CD14-positive monocyte (primary cell): ENCODE data around the gene LRP1-AS. TPM values are rescaled to one million over a fixed set of nuclear protein-coding genes. Genes with fewer than 3 reads are reported as not detected.

Experiments
- DNase-seq, 3 donors: peaks; one replicate each; pipeline ENCODE4 v3.0.0-alpha.2; 2011 to 2022
- H2AFZ ChIP-seq: 2 replicates; pipeline ENCODE4 v1.6.0; 2012; ENCODE audit warnings: mild to moderate bottlenecking, low read depth, low read length, inconsistent platforms; ENCODE audit not compliant: insufficient read depth, poor library complexity, severe bottlenecking
- H3K27ac ChIP-seq, 2 donors: 1 replicate in 1 of 2; 2 replicates in 1 of 2; pipeline ENCODE4 v1.5.1; 2012 to 2013; ENCODE audit warnings: low read length in 2 of 2, control low read depth in 1 of 2, inconsistent platforms in 1 of 2, low read depth in 1 of 2, mild to moderate bottlenecking in 1 of 2
- H3K27me3 ChIP-seq, 2 donors: one replicate each; pipeline versions ENCODE4 v1.6.0 to v1.6.1; 2011 to 2013; ENCODE audit warnings: low read length in 2 of 2; ENCODE audit not compliant: control insufficient read depth in 2 of 2, insufficient read depth in 2 of 2
- H3K36me3 ChIP-seq, 2 donors: replicated peaks in 1 of 2; 1 replicate in 1 of 2; 2 replicates in 1 of 2; pipeline versions ENCODE4 v1.5.1 to v1.6.1; 2012 to 2013; ENCODE audit warnings: low read length in 2 of 2, control low read depth in 1 of 2, inconsistent platforms in 1 of 2, mild to moderate bottlenecking in 1 of 2; ENCODE audit not compliant: insufficient read depth in 2 of 2, control insufficient read depth in 1 of 2
- H3K4me1 ChIP-seq, 2 donors: 1 replicate in 1 of 2; 2 replicates in 1 of 2; pipeline versions ENCODE4 v1.5.1 to v1.6.1; 2012 to 2013; ENCODE audit warnings: low read length in 2 of 2, control low read depth in 1 of 2, inconsistent platforms in 1 of 2, mild to moderate bottlenecking in 1 of 2, moderate library complexity in 1 of 2; ENCODE audit not compliant: insufficient read depth in 2 of 2, control insufficient read depth in 1 of 2
- H3K4me2 ChIP-seq: replicated peaks from 2 replicates; pipeline ENCODE3; 2012; ENCODE audit warnings: low read length, moderate library complexity, mild to moderate bottlenecking; ENCODE audit not compliant: poor library complexity, severe bottlenecking; ENCODE audit errors: extremely low read depth
- H3K4me3 ChIP-seq, 3 experiments: fragments of 200-600 bp in 1 of 3; sonication (generic) in 1 of 3; replicated peaks in 1 of 3; 1 replicate in 2 of 3; 2 replicates in 1 of 3; pipeline ENCODE4 v1.5.1; 2011 to 2013; ENCODE audit warnings: low read length in 3 of 3, mild to moderate bottlenecking in 3 of 3, control low read depth in 2 of 3, low read depth in 2 of 3, inconsistent platforms in 1 of 3, moderate library complexity in 1 of 3
- H3K79me2 ChIP-seq: 2 replicates; pipeline ENCODE4 v1.6.0; 2012; ENCODE audit warnings: mild to moderate bottlenecking, control low read depth, inconsistent platforms, low read length, moderate library complexity; ENCODE audit not compliant: insufficient read depth
- H3K9ac ChIP-seq: 2 replicates; pipeline ENCODE4 v1.6.0; 2017; ENCODE audit warnings: low read length, mild to moderate bottlenecking; ENCODE audit not compliant: insufficient read depth, poor library complexity, severe bottlenecking
- H3K9me3 ChIP-seq, 2 donors: replicated peaks in 1 of 2; 1 replicate in 1 of 2; 2 replicates in 1 of 2; pipeline versions ENCODE4 v1.5.1 to v1.6.1; 2012 to 2013; ENCODE audit warnings: low read length in 2 of 2, control low read depth in 1 of 2; ENCODE audit not compliant: control insufficient read depth in 1 of 2, insufficient read depth in 1 of 2
- H4K20me1 ChIP-seq: 2 replicates; pipeline ENCODE4 v1.6.0; 2012; ENCODE audit warnings: mild to moderate bottlenecking, low read length, control low read depth, moderate library complexity; ENCODE audit not compliant: insufficient read depth
- H3K27ac Mint-ChIP-seq, 7 donors: one replicate each; pipeline ENCODE4 v1.8.0; 2020; ENCODE audit warnings: mild to moderate bottlenecking in 7 of 7, mixed read lengths in 7 of 7, moderate library complexity in 6 of 7, inconsistent platforms in 2 of 7
- H3K27me3 Mint-ChIP-seq, 3 donors: one replicate each; pipeline ENCODE4 v1.8.0; 2021 to 2022; ENCODE audit warnings: low read depth in 3 of 3, mild to moderate bottlenecking in 3 of 3, mixed read lengths in 3 of 3, moderate library complexity in 3 of 3, inconsistent platforms in 1 of 3
- H3K36me3 Mint-ChIP-seq, 2 donors: one replicate each; pipeline ENCODE4 v1.8.0; 2020; ENCODE audit warnings: mixed read lengths in 2 of 2, inconsistent platforms in 1 of 2, mild to moderate bottlenecking in 1 of 2
- H3K4me1 Mint-ChIP-seq: one replicate; pipeline ENCODE4 v1.8.0; 2020; ENCODE audit warnings: mild to moderate bottlenecking, mixed read lengths
- H3K4me3 Mint-ChIP-seq, 2 donors: one replicate each; pipeline ENCODE4 v1.8.0; 2020; ENCODE audit warnings: mild to moderate bottlenecking in 2 of 2, mixed read lengths in 2 of 2, moderate library complexity in 1 of 2
- H3K9me3 Mint-ChIP-seq, 7 donors: one replicate each; pipeline ENCODE4 v1.8.0; 2020 to 2022; ENCODE audit warnings: mixed read lengths in 7 of 7, mild to moderate bottlenecking in 6 of 7, moderate library complexity in 6 of 7, inconsistent platforms in 2 of 7
- CTCF ChIP-seq: fragments of 200-600 bp; IDR thresholded peaks from one replicate; pipeline ENCODE4 v1.8.0; 2022; ENCODE audit warnings: antibody characterized with exemption, mild to moderate bottlenecking
- WGBS: methylation state at CpG from one replicate; pipeline ENCODE4 v1.1.5; 2013; ENCODE audit warnings: missing lambda C conversion rate; ENCODE audit not compliant: insufficient coverage; 5-methylcytosine and 5-hydroxymethylcytosine counted together
- intact Hi-C, 2 donors: fragments of 100-400 bp; cut with micrococcal nuclease; formaldehyde crosslinking; loops; one replicate each; pipeline versions ENCODE4 v1.15.0 to v1.15.1; 2023
- polyA plus RNA-seq, 3 donors: library from polyadenylated mRNA; depleted of rRNA in 1 of 3; unstranded in 2 of 3; stranded (reverse) in 1 of 3; fragments of 300-500 nt in 2 of 3; fragments of >200 nt in 1 of 3; fragmentation: Illumina TruSeq in 2 of 3; gene quantifications; 1 replicate in 2 of 3; 2 replicates in 1 of 3; pipeline ENCODE4 v1.2.3, GENCODE V29; 2012 to 2021

Gene LRP1-AS
- polyA plus RNA-seq, 3 donors, result 0.35 to 1.5 TPM; not detected in 1

GRCh38 chr12:57111031-57111734, 36.2 kb downstream of the LRP1-AS start, which contains the start of gene STAT6:
TSS of gene STAT6 (minus strand) at chr12:57111362. CDS start at chr12:57108278, 3,084 bp downstream.
- 0% methylated on average over 6 of the region's 13 CpGs for WGBS
- H3K4me1 Mint-ChIP-seq, result peaks cover 56% of the 10 kb centered on the region
- Histone ChIP-seq H3K27me3 (no peaks in the 10 kb centered on the region), H3K79me2 (peaks cover 52% of the 10 kb centered on the region), H4K20me1 (peaks cover 42% of the 10 kb centered on the region), H3K27ac (peak within 1 kb of the TSS; percentile 100), H3K4me1 (peaks cover 39 to 59% of the 10 kb centered on the region in 2 donors), H3K36me3 (peaks cover 22 to 26% of the 10 kb centered on the region in 2 donors), H3K4me2 (peak within 1 kb of the TSS; percentile 95), H3K9me3 (no peaks in the 10 kb centered on the region), H2AFZ (peak within 1 kb of the TSS; percentile 64), H3K4me3 (peak within 1 kb of the TSS; percentile 69 to 100 (median 75)), H3K9ac (peak within 1 kb of the TSS; percentile 97)
- H3K4me3 Mint-ChIP-seq, result peak within 1 kb of the TSS; percentile 98 to 99
- TF ChIP-seq CTCF, result no peak
- peak within 1 kb of the TSS; percentile 95 to 100 (median 99) for H3K27ac Mint-ChIP-seq
- peaks cover 22 to 26% of the 10 kb centered on the region in 2 donors for H3K36me3 Mint-ChIP-seq
- H3K27me3 Mint-ChIP-seq, result peaks cover 0 to 5% (median 2%) of the 10 kb centered on the region in 3 donors
- intact Hi-C loops, result loop anchor here (5.0 kb wide), 2 partner anchors 34 to 39 kb away; partner anchors contain the start of gene NEMP1 (in 1 of the 2)
- H3K9me3 Mint-ChIP-seq, result no peaks in the 10 kb centered on the region
- DNase-seq, result peak; percentile 90 to 91 (median 90)

- no peak for TF ChIP-seq CTCF
- intact Hi-C loops, result loop anchor here (5.0 kb wide), 2 partner anchors 33 to 38 kb away; partner anchors contain the start of gene NEMP1 (in 1 of the 2)
- H3K27ac ChIP-seq, result peak overlapping the region; percentile 100
- peaks cover 60% of the 10 kb centered on the region for H3K79me2 ChIP-seq
- peaks cover 30 to 34% of the 10 kb centered on the region in 2 donors for H3K36me3 ChIP-seq
- H3K9ac ChIP-seq, result peak overlapping the region; percentile 97
- peak overlapping the region; percentile 95 to 100 (median 99) for H3K27ac Mint-ChIP-seq
- peaks cover 39 to 64% of the 10 kb centered on the region in 2 donors for H3K4me1 ChIP-seq
- H3K9me3 Mint-ChIP-seq, result no peaks in the 10 kb centered on the region
- H3K4me3 ChIP-seq, result peak overlapping the region; percentile 69 to 100 (median 75)
- 8% methylated on average over 15 of the region's 28 CpGs for WGBS
- peaks cover 0 to 5% (median 0%) of the 10 kb centered on the region in 3 donors for H3K27me3 Mint-ChIP-seq
- peaks cover 30 to 35% of the 10 kb centered on the region in 2 donors for H3K36me3 Mint-ChIP-seq
- H3K4me1 Mint-ChIP-seq, result peaks cover 59% of the 10 kb centered on the region
- peak overlapping the region; percentile 98 to 99 for H3K4me3 Mint-ChIP-seq
- peak overlapping the region; percentile 95 for H3K4me2 ChIP-seq
- peak overlapping the region; percentile 64 for H2AFZ ChIP-seq
- no peaks in the 10 kb centered on the region for H3K27me3 ChIP-seq
- peak; percentile 53 to 80 (median 55) for DNase-seq
- H4K20me1 ChIP-seq, result peaks cover 50% of the 10 kb centered on the region
- H3K9me3 ChIP-seq, result no peaks in the 10 kb centered on the region
These were observed 37.1 kb downstream of the LRP1-AS start for GRCh38 chr12:57110104-57111030.
